NT2/D1 (cell line): ENCODE measurements around the gene SKAP1.
"Not testable (repeated sequence)": the region's sequence is repeated elsewhere in the genome, so short reads cannot be mapped to it uniquely, and the experiment has no call there.

Experiments
- YY1 ChIP-seq: IDR thresholded peaks from 2 replicates; pipeline ENCODE4 v1.6.1; 2011; ENCODE audit not compliant: insufficient read length, insufficient read depth
- ZNF274 ChIP-seq: IDR thresholded peaks from 2 replicates; pipeline ENCODE4 v1.6.1; 2011; ENCODE audit warnings: mild to moderate bottlenecking, low read depth, low read length

DNA sequence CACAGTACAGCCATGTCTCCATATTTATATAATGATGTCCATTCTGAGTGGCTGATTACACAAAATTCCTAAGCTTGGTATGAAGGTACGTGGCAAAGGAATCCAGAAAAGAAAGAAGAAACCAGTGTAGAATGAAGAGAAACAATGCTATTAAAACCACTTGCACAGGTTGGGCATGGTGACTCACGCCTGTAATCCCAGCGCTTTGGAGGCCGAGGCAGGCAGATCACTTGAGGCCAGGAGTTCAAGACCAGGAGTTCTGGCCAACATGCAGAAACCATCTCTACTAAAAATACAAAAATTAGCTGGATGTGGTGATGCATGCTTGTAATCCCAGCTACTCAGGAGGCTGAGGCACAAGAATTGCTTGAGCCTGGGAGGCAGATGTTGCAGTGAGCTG lies 223.0 kb downstream of the SKAP1 start:
- TF ChIP-seq ZNF274, YY1: not testable (repeated sequence)
